Ascending aorta (tissue), 2 donors: Measurements from ENCODE around the gene KL. TPM values are rescaled to one million over a fixed set of nuclear protein-coding genes. Genes with fewer than 3 reads are reported as not detected.

Experiments used
- DNase-seq, 2 donors: peaks; one replicate each; pipeline ENCODE4 v3.0.0-alpha.2; 2019; ENCODE audit warnings: low spot score in 2 of 2
- H3K27ac ChIP-seq, 2 donors: fragments of 200-600 bp; sonication (generic); one replicate each; pipeline ENCODE4 v1.5.1; 2016 to 2017; ENCODE audit warnings: mild to moderate bottlenecking in 1 of 2
- H3K27me3 ChIP-seq: fragments of 200-600 bp; sonication (generic); one replicate; pipeline ENCODE4 v1.5.1; 2017
- H3K36me3 ChIP-seq, 2 donors: fragments of 200-600 bp; sonication (generic); one replicate each; pipeline ENCODE4 v1.5.1; 2016
- H3K4me1 ChIP-seq, 2 donors: fragments of 200-600 bp; sonication (generic); one replicate each; pipeline ENCODE4 v1.5.1; 2016 to 2017; ENCODE audit warnings: mild to moderate bottlenecking in 1 of 2
- H3K4me3 ChIP-seq, 2 donors: fragments of 200-600 bp; sonication (generic); one replicate each; pipeline ENCODE4 v1.5.1; 2016 to 2017; ENCODE audit warnings: mild to moderate bottlenecking in 1 of 2
- H3K9me3 ChIP-seq, 2 donors: fragments of 200-600 bp; sonication (generic); one replicate each; pipeline ENCODE4 v1.5.1; 2016
- CTCF ChIP-seq, 3 experiments: fragments of 200-600 bp in 2 of 3; fragments of 450-650 bp in 1 of 3; sonication (generic) in 2 of 3; IDR thresholded peaks; one replicate each; pipeline ENCODE4 v1.5.1; 2016 to 2019; ENCODE audit warnings: antibody characterized with exemption in 3 of 3, mild to moderate bottlenecking in 1 of 3, moderate library complexity in 1 of 3
- intact Hi-C: fragments of 100-400 bp; cut with DNase I; formaldehyde crosslinking; loops from one replicate; pipeline ENCODE4 v1.15.1; 2023
- total RNA-seq: library from RNA; depleted of rRNA; stranded (reverse); fragments of >200 nt; gene quantifications from one replicate; pipeline ENCODE4 v1.1.0, GENCODE V29; 2016

Gene KL
- total RNA-seq, 1 donor from 2014 or later = 3.7 TPM

- Histone ChIP-seq H3K27me3 (no peaks in the 10 kb centered on the region), H3K36me3 (no peaks in the 10 kb centered on the region), H3K4me1 (no peaks in the 10 kb centered on the region), H3K27ac (no peak overlapping the region), H3K9me3 (no peaks in the 10 kb centered on the region), H3K4me3 (no peak overlapping the region)
- intact Hi-C loops = no loop called here
- no peak for TF ChIP-seq CTCF (IDR thresholded peaks at IDR 0.05)
- DNase-seq = no peak
Measured at GRCh38 chr13:32976056-32976805, 40.0 kb upstream of the KL start.

- Histone ChIP-seq H3K4me1 (no peaks in the 10 kb centered on the region), H3K27me3 (no peaks in the 10 kb centered on the region), H3K27ac (no peak overlapping the region), H3K4me3 (no peak overlapping the region), H3K36me3 (no peaks in the 10 kb centered on the region), H3K9me3 (no peaks in the 10 kb centered on the region)
- intact Hi-C loops = no loop called here
- DNase-seq = no peak
- TF ChIP-seq CTCF (IDR thresholded peaks at IDR 0.05) = no peak
Measured at GRCh38 chr13:32976912-32977311, 39.3 kb upstream of the KL start.

- no peak overlapping the region for H3K4me3 ChIP-seq
- H3K27ac ChIP-seq = no peak overlapping the region
- intact Hi-C loops = no loop called here
- no peak for TF ChIP-seq CTCF (IDR thresholded peaks at IDR 0.05)
- no peaks in the 10 kb centered on the region for H3K9me3 ChIP-seq
- no peak for DNase-seq
- H3K4me1 ChIP-seq = no peaks in the 10 kb centered on the region
- no peaks in the 10 kb centered on the region for H3K27me3 ChIP-seq
- H3K36me3 ChIP-seq = no peaks in the 10 kb centered on the region
Measured at GRCh38 chr13:32977321-32977720, 38.9 kb upstream of the KL start.

- Histone ChIP-seq H3K27ac (no peak overlapping the region), H3K4me1 (no peaks in the 10 kb centered on the region), H3K36me3 (no peaks in the 10 kb centered on the region), H3K9me3 (no peaks in the 10 kb centered on the region), H3K27me3 (no peaks in the 10 kb centered on the region), H3K4me3 (no peak overlapping the region)
- intact Hi-C loops = no loop called here
- no peak for TF ChIP-seq CTCF (IDR thresholded peaks at IDR 0.05)
- no peak for DNase-seq
Measured at GRCh38 chr13:32978278-32978677, 37.9 kb upstream of the KL start.

- TF ChIP-seq CTCF (IDR thresholded peaks at IDR 0.05) = no peak
- Histone ChIP-seq H3K27me3 (no peaks in the 10 kb centered on the region), H3K36me3 (no peaks in the 10 kb centered on the region), H3K9me3 (no peaks in the 10 kb centered on the region), H3K4me1 (no peaks in the 10 kb centered on the region), H3K27ac (no peak overlapping the region), H3K4me3 (no peak overlapping the region)
- no peak for DNase-seq
- intact Hi-C loops = no loop called here
Measured at GRCh38 chr13:32983058-32983457, 33.2 kb upstream of the KL start.
